Retinal pigment epithelial cell (primary cell): ENCODE results near the gene PPP1CB.

ENCODE experiments used
- DNase-seq: peaks from one replicate; pipeline ENCODE4 v3.0.0-alpha.2; 2010; ENCODE audit warnings: low read depth
- H3K4me3 ChIP-seq: 2 replicates; pipeline ENCODE4 v1.5.1; 2011; ENCODE audit warnings: mild to moderate bottlenecking, low read length, control low read depth, moderate library complexity
- TF ChIP-seq, protein P1 (sequence below): conservative IDR thresholded peaks from 2 replicates; pipeline ENCODE4 v1.5.1; 2011; ENCODE audit warnings: low read depth, low read length, control low read depth, inconsistent platforms

PPP1CB gene

GRCh38 chr2:28802975-28803429 lies 51.4 kb downstream of the PPP1CB start:
- no peak overlapping the region for H3K4me3 ChIP-seq
- no peak for DNase-seq
- TF ChIP-seq, protein P1, sequence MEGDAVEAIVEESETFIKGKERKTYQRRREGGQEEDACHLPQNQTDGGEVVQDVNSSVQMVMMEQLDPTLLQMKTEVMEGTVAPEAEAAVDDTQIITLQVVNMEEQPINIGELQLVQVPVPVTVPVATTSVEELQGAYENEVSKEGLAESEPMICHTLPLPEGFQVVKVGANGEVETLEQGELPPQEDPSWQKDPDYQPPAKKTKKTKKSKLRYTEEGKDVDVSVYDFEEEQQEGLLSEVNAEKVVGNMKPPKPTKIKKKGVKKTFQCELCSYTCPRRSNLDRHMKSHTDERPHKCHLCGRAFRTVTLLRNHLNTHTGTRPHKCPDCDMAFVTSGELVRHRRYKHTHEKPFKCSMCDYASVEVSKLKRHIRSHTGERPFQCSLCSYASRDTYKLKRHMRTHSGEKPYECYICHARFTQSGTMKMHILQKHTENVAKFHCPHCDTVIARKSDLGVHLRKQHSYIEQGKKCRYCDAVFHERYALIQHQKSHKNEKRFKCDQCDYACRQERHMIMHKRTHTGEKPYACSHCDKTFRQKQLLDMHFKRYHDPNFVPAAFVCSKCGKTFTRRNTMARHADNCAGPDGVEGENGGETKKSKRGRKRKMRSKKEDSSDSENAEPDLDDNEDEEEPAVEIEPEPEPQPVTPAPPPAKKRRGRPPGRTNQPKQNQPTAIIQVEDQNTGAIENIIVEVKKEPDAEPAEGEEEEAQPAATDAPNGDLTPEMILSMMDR: no peak

GRCh38 chr2:28809927-28810326 lies 58.3 kb downstream of the PPP1CB start:
- DNase-seq: no peak

DNA sequence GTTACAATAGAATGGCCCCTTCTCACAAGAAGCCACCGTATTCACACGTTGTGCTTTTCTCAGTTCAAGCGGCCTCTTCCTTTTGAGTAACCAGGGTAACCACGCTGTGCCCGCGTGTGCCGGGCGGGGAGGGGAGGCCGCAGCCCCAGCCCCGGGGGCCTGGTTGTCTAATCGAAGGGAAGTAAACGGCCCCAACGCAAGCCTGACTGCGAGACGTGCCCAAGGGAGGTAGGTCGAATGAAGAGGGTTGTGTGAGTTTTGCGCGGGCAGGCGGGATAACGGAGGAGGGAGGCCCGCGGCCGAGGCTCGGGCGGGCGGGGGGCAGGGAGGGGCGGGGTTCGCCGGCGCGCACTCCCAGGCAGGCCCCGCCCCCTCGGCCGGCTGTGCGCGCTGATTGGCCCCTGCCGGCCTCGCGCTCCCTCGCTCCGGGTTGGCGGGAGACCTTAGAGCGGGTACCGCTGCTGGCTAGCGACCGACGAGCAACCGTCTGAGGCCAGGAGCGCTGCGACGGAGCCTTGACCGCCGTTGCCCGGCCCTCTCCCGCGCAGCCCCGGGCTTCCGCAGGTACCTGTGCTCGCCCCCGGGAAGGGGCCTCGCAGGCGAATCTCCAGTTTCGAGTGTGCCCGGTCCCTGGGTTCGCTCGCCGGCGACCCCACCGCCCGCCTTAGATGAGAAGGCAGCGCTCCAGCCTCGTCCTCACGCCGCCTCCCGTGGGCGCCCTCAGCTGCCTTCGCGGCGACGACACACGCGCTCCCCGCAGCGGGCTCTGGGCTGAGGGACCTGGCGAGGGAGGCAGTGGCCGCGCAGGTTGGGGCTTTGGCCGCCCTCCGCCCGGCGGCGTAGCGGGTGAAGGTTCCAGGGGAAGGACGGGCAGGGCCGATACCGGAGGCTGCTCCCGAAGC lies 59.0 kb downstream of the PPP1CB start, which contains the start of gene SPDYA:
Gene SPDYA, plus strand, starts transcription at position 451 of the 902 bp plus-strand sequence. CDS start 5,181 bp downstream, outside the sequence.
- peak within 1 kb of the TSS; percentile 56 for H3K4me3 ChIP-seq
- peak; percentile 23 for DNase-seq
- TF ChIP-seq, protein P1: no peak

More at GRCh38 chr2:28809927-28810326, 58.3 kb downstream of the PPP1CB start:
- peak overlapping the region; percentile 56 for H3K4me3 ChIP-seq
- TF ChIP-seq, protein P1: no peak

DNA sequence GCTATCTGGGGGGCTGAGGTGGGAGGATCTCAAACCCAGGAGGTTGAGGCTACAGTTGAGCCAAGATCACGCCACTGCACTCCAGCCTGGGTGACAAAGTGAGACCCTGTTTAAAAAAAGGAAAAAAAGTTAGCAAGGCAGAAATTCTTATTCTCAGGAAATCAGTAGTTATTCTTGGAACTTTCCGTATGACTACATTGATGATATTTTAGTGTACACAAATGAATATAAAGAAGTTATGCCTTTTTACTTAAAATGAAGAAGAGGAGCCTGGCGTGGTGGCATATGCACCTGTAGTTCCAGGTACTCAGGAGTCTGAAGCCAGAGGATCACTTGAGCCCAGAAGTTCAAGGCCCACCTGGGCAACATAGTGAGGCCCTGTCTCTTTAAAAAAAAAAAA lies 66.4 kb downstream of the PPP1CB start:
- DNase-seq: no peak
- H3K4me3 ChIP-seq: no peak overlapping the region
- TF ChIP-seq, protein P1: no peak

DNA sequence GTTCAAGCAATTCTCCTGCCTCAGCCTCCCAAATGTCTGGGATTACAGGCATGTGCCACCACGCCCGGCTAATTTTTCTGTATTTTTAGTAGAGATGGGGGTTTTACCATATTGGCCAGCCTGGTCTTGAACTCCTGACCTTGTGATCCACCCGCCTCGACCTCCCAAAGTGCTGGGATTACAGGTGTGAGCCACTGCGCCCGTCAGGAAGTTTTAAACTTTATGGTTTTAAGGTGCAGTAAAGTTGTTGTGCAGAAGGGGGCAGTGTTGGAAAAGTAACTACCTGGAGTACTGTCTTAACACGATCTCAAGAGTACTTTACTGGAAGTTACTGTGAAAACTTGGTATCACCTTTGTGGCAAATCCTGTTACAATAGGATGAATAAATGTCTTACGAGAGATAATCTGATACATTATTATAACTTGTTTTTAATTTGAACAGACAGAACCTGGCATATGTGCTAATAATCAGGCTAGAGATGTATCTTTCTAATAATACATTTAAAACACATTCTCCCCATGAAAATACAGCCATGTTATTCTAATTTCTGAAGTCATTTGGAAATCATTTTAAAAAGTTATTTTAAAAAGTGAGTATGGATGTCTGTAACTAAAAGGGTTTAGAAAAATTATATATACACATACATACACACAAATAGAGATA lies 69.8 kb downstream of the PPP1CB start:
- DNase-seq: no peak
- H3K4me3 ChIP-seq: no peak overlapping the region
- TF ChIP-seq, protein P1: peak; percentile 68

- TF ChIP-seq, protein P1: no peak
- no peak overlapping the region for H3K4me3 ChIP-seq
- DNase-seq: no peak
Measured at GRCh38 chr2:28822036-28822435, 70.4 kb downstream of the PPP1CB start.
